Measurements from ENCODE around the gene LMNTD1.
"Not testable (repeated sequence)": the region's sequence is repeated elsewhere in the genome, so short reads cannot be mapped to it uniquely, and the experiment has no call there.

LMNTD1 gene

GRCh38 chr12:25426821-25427220 is 126.3 kb downstream of the LMNTD1 start:
- not testable (repeated sequence) for DNase-seq
